PC-9 (cell line): ENCODE data around the gene ETV6. TPM values are rescaled to one million over a fixed set of nuclear protein-coding genes. Genes with fewer than 3 reads are reported as not detected.

Experiments
- BruUV-seq: library from RNA; stranded (reverse); fragments of 400-500 nt; replicated peaks from 2 replicates; lab custom pipeline; 2021; lab: Mats Ljungman, UMichigan
- CTCF ChIA-PET: fragments of 300-600 bp; sonication (Branson Sonifier 250); formaldehyde crosslinking; loops from one replicate; lab custom pipeline; 2022; ENCODE audit warnings: antibody characterized with exemption; lab: Charles Lee
- POLR2A ChIA-PET: fragments of 300-600 bp; sonication (Branson Sonifier 250); formaldehyde crosslinking; loops from one replicate; lab custom pipeline; 2022; ENCODE audit warnings: antibody characterized with exemption; ENCODE audit not compliant: unreplicated experiment; lab: Charles Lee
- DNase-seq, 2 experiments: peaks; one replicate each; pipeline versions ENCODE4 v3.0.0 to v3.0.0-alpha.2; 2015 to 2022; ENCODE audit warnings: mixed read lengths in 1 of 2
- H2AFZ ChIP-seq: fragments of 200-600 bp; sonication (generic); 2 replicates; pipeline ENCODE4 v1.8.1; 2017; ENCODE audit warnings: antibody characterized with exemption
- H3F3A ChIP-seq: fragments of 200-600 bp; sonication (generic); 2 replicates; pipeline ENCODE4 v1.8.1; 2017; ENCODE audit warnings: antibody characterized with exemption, mild to moderate bottlenecking, low read depth; ENCODE audit not compliant: insufficient read depth
- H3K27ac ChIP-seq: fragments of 200-600 bp; sonication (generic); 2 replicates; pipeline ENCODE4 v1.6.1; 2016; ENCODE audit warnings: mixed run types
- H3K27me3 ChIP-seq: fragments of 200-600 bp; sonication (generic); 2 replicates; pipeline ENCODE4 v1.6.1; 2016; ENCODE audit warnings: low read depth, mixed run types; ENCODE audit not compliant: insufficient read depth
- H3K36me3 ChIP-seq: fragments of 200-600 bp; sonication (generic); 2 replicates; pipeline ENCODE4 v1.6.1; 2016; ENCODE audit warnings: low read depth, mixed run types
- H3K4me1 ChIP-seq: fragments of 200-600 bp; sonication (generic); replicated peaks from 2 replicates; pipeline ENCODE4 v1.6.1; 2016; ENCODE audit warnings: mixed run types; ENCODE audit not compliant: insufficient read depth
- H3K4me2 ChIP-seq: fragments of 200-600 bp; sonication (generic); 2 replicates; pipeline ENCODE4 v1.6.1; 2017; ENCODE audit warnings: mixed run types
- H3K4me3 ChIP-seq: fragments of 200-600 bp; sonication (generic); 2 replicates; pipeline ENCODE4 v1.6.1; 2016; ENCODE audit warnings: mixed run types
- H3K79me2 ChIP-seq: fragments of 200-600 bp; sonication (generic); 2 replicates; pipeline ENCODE4 v1.6.1; 2017; ENCODE audit warnings: low read depth, mixed run types
- H3K9me2 ChIP-seq: fragments of 200-600 bp; sonication (generic); 2 replicates; pipeline ENCODE4 v1.8.1; 2017; ENCODE audit warnings: mild to moderate bottlenecking; ENCODE audit not compliant: insufficient read depth
- H3K9me3 ChIP-seq: fragments of 200-600 bp; sonication (generic); 2 replicates; pipeline ENCODE4 v1.8.1; 2016; ENCODE audit warnings: low read depth; ENCODE audit not compliant: insufficient read depth
- H4K20me1 ChIP-seq: fragments of 200-600 bp; sonication (generic); 2 replicates; pipeline ENCODE4 v1.8.1; 2017; ENCODE audit not compliant: insufficient read depth
- CTCF ChIP-seq: fragments of 200-600 bp; sonication (generic); conservative IDR thresholded peaks from 2 replicates; pipeline ENCODE4 v1.6.1; 2017; ENCODE audit warnings: mixed run types, antibody characterized with exemption, mild to moderate bottlenecking, moderate library complexity
- EZH2 ChIP-seq: fragments of 200-600 bp; sonication (generic); IDR thresholded peaks from 2 replicates; pipeline ENCODE4 v1.8.0; 2017; ENCODE audit warnings: antibody characterized with exemption, low read depth
- intact Hi-C: fragments of 100-400 bp; cut with micrococcal nuclease; formaldehyde crosslinking; loops from one replicate; pipeline ENCODE4 v1.10.0; 2022; ENCODE audit not compliant: unreplicated experiment
- total RNA-seq: library from RNA; stranded (reverse); gene quantifications from 2 replicates; pipeline ENCODE4 v1.2.3, GENCODE V29; 2021

ETV6 gene
- total RNA-seq, 1 experiment from 2014 or later, result 62.8 TPM

- peak overlapping the region; percentile 15; the same call in 1 of the 2 replicates for H3K4me3 ChIP-seq
- peaks cover 45% of the 10 kb centered on the region for H3K79me2 ChIP-seq
- no peaks in the 10 kb centered on the region for H4K20me1 ChIP-seq
- H3K27me3 ChIP-seq, result no peaks in the 10 kb centered on the region
- TF ChIP-seq CTCF, result no peak
- no peak for TF ChIP-seq EZH2
- ChIA-PET POLR2A (no interaction called here), CTCF (no interaction called here)
- H3K4me1 ChIP-seq, result peaks cover 44% of the 10 kb centered on the region
- peak overlapping the region; percentile 13; the same call in 1 of the 2 replicates for H2AFZ ChIP-seq
- H3F3A ChIP-seq, result peaks cover 43% of the 10 kb centered on the region
- DNase-seq, result no peak
- peak overlapping the region; percentile 72 for H3K4me2 ChIP-seq
- H3K36me3 ChIP-seq, result peaks cover 7% of the 10 kb centered on the region
- intact Hi-C loops, result loop anchor here (5.0 to 10.0 kb wide), 4 partner anchors 210 to 603 kb away; no protein-coding TSS in a partner anchor
- no peaks in the 10 kb centered on the region for H3K9me2 ChIP-seq
- BruUV-seq, result no TSS peak
- H3K9me3 ChIP-seq, result no peaks in the 10 kb centered on the region
- peak overlapping the region; percentile 87 for H3K27ac ChIP-seq
Observed at GRCh38 chr12:11732023-11732422, 82.5 kb downstream of the ETV6 start.

- no peak overlapping the region for H3K27ac ChIP-seq
- H3K36me3 ChIP-seq, result peaks cover 7% of the 10 kb centered on the region
- POLR2A ChIA-PET, result no interaction called here
- H3K4me2 ChIP-seq, result no peak overlapping the region
- BruUV-seq, result no TSS peak
- no peak overlapping the region for H2AFZ ChIP-seq
- H3K9me2 ChIP-seq, result no peaks in the 10 kb centered on the region
- peaks cover 45% of the 10 kb centered on the region for H3K79me2 ChIP-seq
- CTCF ChIA-PET, result no interaction called here
- no peak overlapping the region for H3K4me3 ChIP-seq
- peaks cover 44% of the 10 kb centered on the region for H3K4me1 ChIP-seq
- DNase-seq, result no peak
- TF ChIP-seq EZH2 (no peak), CTCF (no peak)
- H4K20me1 ChIP-seq, result no peaks in the 10 kb centered on the region
- no peaks in the 10 kb centered on the region for H3K9me3 ChIP-seq
- H3K27me3 ChIP-seq, result no peaks in the 10 kb centered on the region
- intact Hi-C loops, result loop anchor here (5.0 to 10.0 kb wide), 4 partner anchors 210 to 602 kb away; no protein-coding TSS in a partner anchor
- H3F3A ChIP-seq, result peaks cover 43% of the 10 kb centered on the region
Observed at GRCh38 chr12:11732715-11733114, 83.2 kb downstream of the ETV6 start.

GRCh38 chr12:11734580-11735180, 85.2 kb downstream of the ETV6 start:
- Histone ChIP-seq H3K4me2 (no peak overlapping the region), H2AFZ (no peak overlapping the region), H4K20me1 (no peaks in the 10 kb centered on the region), H3K27me3 (no peaks in the 10 kb centered on the region), H3K9me2 (no peaks in the 10 kb centered on the region), H3K27ac (no peak overlapping the region), H3K4me3 (no peak overlapping the region), H3F3A (peaks cover 25% of the 10 kb centered on the region), H3K79me2 (peaks cover 39% of the 10 kb centered on the region), H3K4me1 (peaks cover 26% of the 10 kb centered on the region), H3K9me3 (no peaks in the 10 kb centered on the region), H3K36me3 (peaks cover 7% of the 10 kb centered on the region)
- no peak for TF ChIP-seq CTCF
- TF ChIP-seq EZH2, result no peak
- no peak for DNase-seq
- CTCF ChIA-PET, result interaction anchor here (0.5 to 0.7 kb wide), 5 partner anchors 8 to 1646 kb away, joined by 5 to 10 read pairs (median 5); no protein-coding TSS in a partner anchor
- intact Hi-C loops, result loop anchor here (5.0 to 10.0 kb wide), 4 partner anchors 208 to 600 kb away; no protein-coding TSS in a partner anchor
- POLR2A ChIA-PET, result interaction anchor here (0.5 to 0.7 kb wide), 3 partner anchors 46 to 405 kb away, joined by 4 to 25 read pairs (median 4); no protein-coding TSS in a partner anchor
- no TSS peak for BruUV-seq
